Lower leg skin (tissue), 4 donors: Measurements from ENCODE around the gene NPRL2. TPM values are rescaled to one million over a fixed set of nuclear protein-coding genes. Genes with fewer than 3 reads are reported as not detected.
A peak's percentile ranks its signal among the peaks of the same experiment; 100 is the strongest.

ENCODE experiments used
- DNase-seq, 2 donors: peaks; one replicate each; pipeline ENCODE4 v3.0.0-alpha.2; 2019; ENCODE audit warnings: low spot score in 2 of 2
- H3K4me3 ChIP-seq: fragments of 200-600 bp; sonication (generic); 2 replicates; pipeline ENCODE4 v1.5.1; 2017; ENCODE audit warnings: mild to moderate bottlenecking, low read depth; ENCODE audit not compliant: poor library complexity, severe bottlenecking
- CTCF ChIP-seq, 3 donors: fragments of 450-650 bp; IDR thresholded peaks; one replicate each; pipeline ENCODE4 v1.5.1; 2016; ENCODE audit warnings: antibody characterized with exemption in 3 of 3, mild to moderate bottlenecking in 3 of 3, moderate library complexity in 2 of 3
- POLR2A ChIP-seq, 2 donors: fragments of 450-650 bp; IDR thresholded peaks; one replicate each; pipeline ENCODE4 v1.6.1; 2016 to 2017; ENCODE audit warnings: antibody characterized with exemption in 2 of 2, mild to moderate bottlenecking in 1 of 2, moderate library complexity in 1 of 2
- WGBS, 2 donors: methylation state at CpG; one replicate each; pipeline ENCODE4 v1.1.5; 2018; 5-methylcytosine and 5-hydroxymethylcytosine counted together
- intact Hi-C: fragments of 100-400 bp; cut with DNase I; formaldehyde crosslinking; loops from one replicate; pipeline ENCODE4 v1.15.0; 2023; ENCODE audit warnings: low total_unique reads
- total RNA-seq, 4 donors: library from RNA; depleted of rRNA; stranded (reverse); fragments of >200 nt; gene quantifications; one replicate each; pipeline ENCODE4 v1.1.0, GENCODE V29; 2016

The NPRL2 gene
- total RNA-seq, 4 donors from 2014 or later = 17.3 to 28.0 (median 23.2) TPM

GRCh38 chr3:50341996-50342650 lies 8.5 kb downstream of the NPRL2 start:
- TF ChIP-seq POLR2A (IDR thresholded peaks at IDR 0.05) (no peak), CTCF (IDR thresholded peaks at IDR 0.05) (no peak)
- 74 to 79% methylated on average over 13 of the region's 13 CpGs for WGBS, 2 donors
- intact Hi-C loops = no loop called here
- no peak overlapping the region for H3K4me3 ChIP-seq
- no peak for DNase-seq

- H3K4me3 ChIP-seq = no peak overlapping the region
- 75 to 91% methylated on average over 9 of the region's 9 CpGs for WGBS, 2 donors
- intact Hi-C loops = no loop called here
- TF ChIP-seq POLR2A (IDR thresholded peaks at IDR 0.05) (no peak), CTCF (IDR thresholded peaks at IDR 0.05) (no peak)
- DNase-seq = no peak
Observed at GRCh38 chr3:50341537-50341936, 9.0 kb downstream of the NPRL2 start.

GRCh38 chr3:50340448-50341329 lies 9.9 kb downstream of the NPRL2 start, which contains the start of gene RASSF1:
RASSF1 (minus strand) TSS chr3:50340836; CDS start chr3:50340805, 31 bp downstream.
- intact Hi-C loops = no loop called here
- WGBS, 2 donors = 4 to 6% methylated on average over 34 to 50 of the region's 85 CpGs
- DNase-seq = peak; percentile 81 to 96
- peak within 1 kb of the TSS; percentile 26 for H3K4me3 ChIP-seq
- TF ChIP-seq POLR2A (IDR thresholded peaks at IDR 0.05) (peak in 1 of 2 donors; percentile 16), CTCF (IDR thresholded peaks at IDR 0.05) (no peak)

GRCh38 chr3:50340147-50340447 lies 10.5 kb downstream of the NPRL2 start:
- no peak for TF ChIP-seq CTCF (IDR thresholded peaks at IDR 0.05)
- WGBS, 2 donors = 6 to 8% methylated on average over 5 to 9 of the region's 9 CpGs
- intact Hi-C loops = no loop called here
- no peak for DNase-seq
- peak overlapping the region; percentile 26 for H3K4me3 ChIP-seq

- no peak for DNase-seq
- no peak overlapping the region for H3K4me3 ChIP-seq
- intact Hi-C loops = no loop called here
- TF ChIP-seq POLR2A (IDR thresholded peaks at IDR 0.05) = no peak
- no peak for TF ChIP-seq CTCF (IDR thresholded peaks at IDR 0.05)
- WGBS, 2 donors = 75 to 78% methylated on average over 14 of the region's 14 CpGs
Observed at GRCh38 chr3:50339485-50340146, 11.0 kb downstream of the NPRL2 start.
